ENCODE data around the gene CFAP61.

The CFAP61 gene

GRCh38 chr20:20367575-20368417, 315.5 kb downstream of the CFAP61 start, which contains the start of gene INSM1:
INSM1 (plus strand) TSS chr20:20368104; CDS start chr20:20368268, 164 bp downstream.
- DNase-seq, result peak; percentile 93

- DNase-seq, result no peak
These were observed 316.3 kb downstream of the CFAP61 start for GRCh38 chr20:20368418-20369249.

- no peak for DNase-seq
These were observed 317.1 kb downstream of the CFAP61 start for GRCh38 chr20:20369250-20370093.

GRCh38 chr20:20370094-20370575, 317.8 kb downstream of the CFAP61 start:
- no peak for DNase-seq

GRCh38 chr20:20371083-20371482, 318.8 kb downstream of the CFAP61 start:
- DNase-seq, result no peak

- no peak for DNase-seq
These were observed 319.3 kb downstream of the CFAP61 start for GRCh38 chr20:20371681-20372080.

GRCh38 chr20:20373091-20373571, 320.8 kb downstream of the CFAP61 start:
- DNase-seq, result no peak

GRCh38 chr20:20375862-20376261, 323.5 kb downstream of the CFAP61 start:
- no peak for DNase-seq

GRCh38 chr20:20386192-20386591, 333.9 kb downstream of the CFAP61 start:
- no peak for DNase-seq

- no peak for DNase-seq
These were observed 338.1 kb downstream of the CFAP61 start for GRCh38 chr20:20390393-20390792.

- DNase-seq, result no peak
These were observed 338.8 kb downstream of the CFAP61 start for GRCh38 chr20:20391115-20391514.

- no peak for DNase-seq
These were observed 339.4 kb downstream of the CFAP61 start for GRCh38 chr20:20391766-20392165.

- no peak for DNase-seq
These were observed 341.1 kb downstream of the CFAP61 start for GRCh38 chr20:20393207-20394120.

- DNase-seq, result no peak
These were observed 342.8 kb downstream of the CFAP61 start for GRCh38 chr20:20395087-20395486.

GRCh38 chr20:20395903-20396568, 343.7 kb downstream of the CFAP61 start:
- peak; percentile 46 for DNase-seq

GRCh38 chr20:20396794-20397193, 344.5 kb downstream of the CFAP61 start:
- no peak for DNase-seq

GRCh38 chr20:20398123-20398522, 345.8 kb downstream of the CFAP61 start:
- DNase-seq, result no peak

- no peak for DNase-seq
These were observed 347.5 kb downstream of the CFAP61 start for GRCh38 chr20:20399531-20400500.

- DNase-seq, result no peak
These were observed 349.7 kb downstream of the CFAP61 start for GRCh38 chr20:20401991-20402390.

- DNase-seq, result no peak
These were observed 352.3 kb downstream of the CFAP61 start for GRCh38 chr20:20404633-20405032.
